HG02623 (cell line): Measurements from ENCODE around the gene LMTK2.

Source experiments
- ATAC-seq: cut with Tn5 transposase; IDR thresholded peaks from one replicate; pipeline ENCODE4 v1.9.1; 2021; ENCODE audit warnings: moderate library complexity; ENCODE audit not compliant: unreplicated experiment

Gene LMTK2

DNA sequence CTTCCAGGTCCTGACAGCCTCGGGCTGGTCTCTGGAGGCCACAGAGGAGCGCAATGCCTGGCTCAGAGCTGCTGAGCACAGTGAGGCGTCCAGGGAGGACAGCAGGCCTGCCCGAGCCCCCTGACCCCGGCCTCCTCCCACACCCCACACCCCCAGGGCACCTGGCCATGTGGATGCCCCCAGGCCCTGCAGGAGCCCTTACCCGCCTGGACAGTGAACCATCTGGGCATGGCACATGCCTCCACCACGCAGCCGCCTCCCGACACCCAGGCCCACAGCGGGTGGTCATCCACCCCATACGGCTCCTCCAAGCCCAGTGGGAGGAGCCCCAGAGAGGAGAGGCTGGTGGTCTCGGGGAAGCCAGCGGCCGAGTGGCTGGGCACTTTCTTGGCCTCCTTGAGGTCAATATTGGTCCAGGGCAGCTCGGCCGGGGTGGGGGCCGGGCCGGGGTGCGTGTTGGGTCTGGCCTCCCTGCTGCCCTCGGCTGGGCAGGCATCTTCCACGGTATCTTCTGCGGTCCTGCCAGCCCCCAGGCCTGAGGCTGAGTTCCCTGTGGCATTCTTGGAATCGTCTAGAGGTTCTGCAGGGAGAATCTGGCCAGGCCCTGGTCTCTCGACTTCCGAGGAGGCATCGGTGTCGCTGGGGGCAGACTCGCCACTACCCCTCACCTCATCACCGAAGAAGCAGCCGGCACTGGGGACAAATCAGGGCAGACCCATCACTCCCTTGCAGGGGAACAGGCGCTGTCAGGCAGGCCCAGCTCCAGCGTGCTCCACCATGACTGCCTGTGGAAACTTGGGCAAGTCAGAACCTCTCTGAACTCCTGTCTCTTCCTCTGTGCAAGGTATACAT, 126.8 kb downstream of the LMTK2 start:
- ATAC-seq, result no peak

DNA sequence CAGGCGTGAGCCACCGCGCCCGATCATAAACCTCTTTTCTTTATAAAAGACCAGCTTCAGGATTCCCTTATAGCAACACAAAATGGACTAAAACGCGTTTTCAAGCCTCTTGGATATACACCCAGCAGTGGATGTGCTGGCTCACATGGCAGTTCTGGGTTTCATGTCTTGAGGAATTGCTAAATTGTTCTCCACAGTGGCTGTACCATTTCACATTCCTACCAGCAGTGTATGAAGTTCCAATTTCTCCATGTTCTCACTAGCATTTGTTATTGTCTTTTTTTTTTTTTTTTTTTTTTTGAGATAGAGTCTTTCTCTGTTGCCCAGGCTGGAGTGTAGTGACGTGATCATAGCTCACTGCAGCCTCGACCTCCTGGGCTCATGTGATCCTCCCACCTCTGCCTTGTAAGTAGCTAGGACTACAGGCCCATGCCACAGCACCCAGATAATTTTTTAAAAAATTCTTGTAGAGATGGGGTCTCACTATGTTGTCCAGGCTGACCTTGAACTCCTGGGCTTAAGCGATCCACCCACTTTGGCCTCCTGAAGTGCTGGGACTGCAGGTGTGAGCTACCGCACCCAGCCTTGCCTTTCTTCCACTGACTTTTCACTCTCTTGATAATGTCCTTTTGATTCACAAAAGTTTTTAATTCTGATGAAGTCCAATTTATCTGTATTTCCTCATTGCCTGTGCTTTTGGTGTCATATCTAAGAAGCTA, 127.9 kb downstream of the LMTK2 start:
- no peak for ATAC-seq

DNA sequence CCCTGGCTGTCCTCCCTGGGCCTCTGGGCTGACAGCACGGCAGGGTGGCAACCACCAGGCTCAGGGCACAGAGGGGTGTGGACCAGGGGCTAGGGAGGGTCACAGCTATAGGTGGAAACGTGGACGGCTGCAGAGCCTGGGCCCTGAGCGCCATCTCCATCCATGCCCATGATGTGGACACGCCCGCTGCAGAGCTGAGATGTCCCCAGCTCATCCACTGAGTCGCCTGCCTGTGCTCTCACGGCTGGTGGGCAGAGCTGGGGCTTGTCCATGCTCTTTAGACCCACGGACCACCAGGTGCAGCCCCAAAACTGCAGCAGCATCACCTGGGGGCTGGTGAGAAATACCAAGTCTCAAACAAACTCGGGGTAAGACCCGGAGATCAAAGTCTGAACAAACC, 129.2 kb downstream of the LMTK2 start:
- ATAC-seq, result no peak

DNA sequence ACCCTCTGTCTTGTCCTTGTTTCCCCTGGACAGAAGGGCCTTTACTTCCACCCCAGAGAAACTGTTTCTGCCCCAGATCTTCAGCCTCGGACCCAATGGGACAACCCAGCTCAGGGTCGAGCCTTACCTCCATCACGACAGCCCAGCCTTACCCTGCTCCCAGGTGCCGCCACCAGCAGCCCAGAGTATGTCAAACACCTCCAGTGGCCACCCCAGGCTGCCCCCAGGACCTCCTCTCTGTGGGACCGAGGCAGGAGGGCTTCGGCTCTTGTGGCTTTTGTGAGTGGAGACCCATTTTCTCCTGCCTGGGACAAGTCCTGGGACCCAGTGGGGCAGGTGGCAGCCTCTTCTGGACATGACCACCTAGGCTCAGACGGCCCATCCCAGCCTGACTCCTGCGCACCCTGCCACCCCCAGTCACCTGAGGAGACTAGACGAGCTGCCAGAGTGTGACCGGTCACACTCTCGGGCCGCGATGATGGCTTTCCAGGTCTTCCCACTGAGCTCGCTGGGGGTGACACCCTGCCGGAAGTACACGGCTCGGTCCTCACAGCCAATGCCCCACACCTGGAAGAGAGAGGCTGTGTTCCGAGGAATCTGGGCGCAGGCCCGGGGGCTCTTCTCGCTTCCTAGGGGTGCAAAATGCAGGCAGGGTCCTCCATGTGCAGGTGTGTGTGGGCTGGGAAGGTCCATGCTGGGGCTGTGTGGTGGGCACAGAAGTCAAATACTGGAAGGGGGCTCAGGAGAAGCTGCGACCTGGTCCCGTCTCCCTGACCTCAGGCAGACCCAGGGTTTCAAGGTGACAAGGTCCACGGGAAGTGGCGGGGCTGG, 129.9 kb downstream of the LMTK2 start:
- no peak for ATAC-seq

DNA sequence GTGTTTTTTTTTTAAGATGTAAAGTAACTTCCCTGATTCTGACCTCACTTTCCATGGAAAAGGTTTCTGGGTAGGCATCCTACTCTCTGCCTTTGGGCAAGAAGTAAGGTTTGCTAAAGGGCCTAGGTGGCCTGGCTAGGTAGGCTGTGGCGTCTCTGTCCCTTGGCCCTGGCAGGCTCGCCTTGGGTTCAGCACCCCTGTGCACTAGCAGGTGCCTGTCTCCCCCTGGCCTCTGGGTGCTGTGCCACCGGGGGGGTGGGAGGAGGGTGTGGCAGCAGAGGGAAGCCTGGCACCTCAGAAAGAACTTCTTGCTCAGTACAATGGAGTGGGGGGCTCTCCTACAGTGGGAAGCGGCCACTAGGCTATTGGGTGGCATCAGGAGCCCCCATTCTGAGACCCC, 131.4 kb downstream of the LMTK2 start:
- no peak for ATAC-seq

DNA sequence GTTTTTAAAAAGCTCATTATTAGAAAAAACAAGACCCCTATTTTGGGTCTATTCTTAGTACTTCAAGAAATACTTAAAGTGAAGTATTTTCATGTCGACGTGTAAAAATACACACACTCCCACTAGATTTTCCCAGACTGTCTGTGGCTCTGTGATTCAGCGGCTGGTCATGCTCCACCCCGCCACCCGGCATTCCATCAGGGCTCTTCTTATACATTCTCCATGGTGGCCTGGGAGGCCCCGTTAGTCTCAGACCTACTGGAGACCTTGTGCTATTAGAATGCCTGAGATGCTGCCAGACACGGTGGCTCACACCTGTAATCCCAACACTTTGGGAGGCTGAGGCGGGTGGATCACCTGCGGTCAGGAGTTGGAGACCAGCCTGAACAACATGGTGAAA, 132.3 kb downstream of the LMTK2 start:
- no peak for ATAC-seq

DNA sequence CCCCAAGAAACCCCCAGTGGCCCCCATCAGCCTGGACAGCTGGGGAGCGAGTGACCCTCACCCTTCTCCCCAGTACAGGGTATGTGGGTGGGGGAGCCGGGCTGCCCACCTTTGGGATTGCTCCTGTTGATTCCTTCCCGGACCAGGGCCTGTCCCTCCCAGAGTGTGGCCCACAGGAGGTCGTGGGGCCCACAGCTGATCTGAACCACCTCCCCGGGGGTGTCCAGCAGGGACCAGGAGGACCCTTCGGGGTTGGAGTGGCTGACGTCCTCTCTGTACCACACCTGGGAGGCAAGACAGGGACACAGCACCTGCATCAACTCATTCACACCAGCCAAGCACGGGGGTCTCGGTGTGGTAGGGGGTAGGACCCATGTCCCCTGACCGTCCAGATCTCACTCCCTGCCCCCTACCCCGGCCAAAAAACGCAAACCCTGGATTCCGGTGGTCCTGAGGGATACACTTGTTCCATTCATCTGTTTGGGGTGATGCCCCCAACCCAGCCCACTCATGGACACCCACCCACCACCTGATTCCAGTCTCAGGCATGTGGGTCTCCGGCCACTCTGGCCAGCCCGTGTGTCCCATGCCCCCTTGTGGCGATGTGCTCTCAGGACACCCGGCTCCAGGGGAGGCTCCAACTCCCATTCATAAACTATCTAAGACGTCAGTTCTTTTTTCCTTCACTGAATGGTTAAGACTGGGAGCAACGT, 134.5 kb downstream of the LMTK2 start:
- ATAC-seq, result no peak

DNA sequence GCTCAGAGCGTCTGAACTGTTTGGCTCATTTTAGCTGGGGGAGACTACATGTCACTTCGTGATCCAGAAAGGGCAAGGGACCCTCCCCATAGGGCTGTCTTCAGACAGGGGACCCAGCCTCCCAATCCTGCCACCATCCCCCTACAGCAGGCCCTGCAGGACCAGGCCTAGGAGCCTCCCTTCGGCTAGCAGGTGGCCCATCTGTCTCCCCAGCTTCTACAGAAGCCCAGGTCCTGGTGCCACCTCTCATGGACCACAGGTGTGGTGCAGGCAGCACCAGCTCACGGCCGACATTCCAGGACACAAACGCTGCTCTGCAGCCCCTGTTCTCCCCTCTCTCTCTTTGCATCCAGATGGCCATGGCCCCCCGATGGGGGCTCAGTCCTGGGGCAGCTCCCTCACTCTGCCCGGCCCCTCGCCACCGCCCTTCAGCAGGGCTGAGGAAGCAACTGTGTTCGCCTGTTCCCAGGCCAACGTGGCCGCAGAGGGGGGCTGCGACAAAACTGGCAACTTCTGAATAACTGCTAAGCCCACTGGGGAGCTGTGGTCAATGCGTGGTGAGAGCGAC, 135.1 kb downstream of the LMTK2 start:
- no peak for ATAC-seq

DNA sequence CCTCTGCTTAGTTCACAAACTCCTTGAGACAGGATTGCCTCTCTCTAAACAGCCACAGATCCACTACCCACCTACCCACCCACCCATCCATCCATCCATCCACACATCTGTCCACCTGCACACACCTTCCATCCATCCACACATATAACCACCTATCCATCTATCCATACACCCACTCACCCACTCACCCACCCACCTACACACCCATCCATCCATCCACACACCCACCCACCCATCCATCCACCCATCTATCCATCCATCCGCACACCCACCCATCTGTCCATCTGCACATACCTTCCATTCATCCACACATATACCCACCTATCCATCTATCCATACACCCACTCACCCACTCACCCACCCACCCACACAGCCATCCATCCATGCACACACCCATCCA, 135.7 kb downstream of the LMTK2 start:
- no peak for ATAC-seq

DNA sequence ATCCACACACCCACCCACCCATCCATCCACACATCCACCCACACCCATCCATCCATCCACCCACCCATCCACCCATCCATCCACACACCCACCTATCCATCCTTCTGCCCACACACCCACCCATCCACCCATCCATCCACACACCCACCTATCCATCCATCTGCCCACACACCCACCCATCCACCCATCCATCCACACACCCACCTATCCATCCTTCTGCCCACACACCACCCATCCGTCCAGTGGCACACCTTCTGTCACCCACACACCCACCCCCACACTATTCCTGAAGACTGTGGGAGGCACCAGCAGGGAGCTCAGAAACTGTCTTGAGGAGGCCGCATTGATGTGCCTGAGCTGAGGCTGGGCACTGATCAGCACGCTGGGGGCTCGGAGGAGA, 136.3 kb downstream of the LMTK2 start:
- no peak for ATAC-seq

DNA sequence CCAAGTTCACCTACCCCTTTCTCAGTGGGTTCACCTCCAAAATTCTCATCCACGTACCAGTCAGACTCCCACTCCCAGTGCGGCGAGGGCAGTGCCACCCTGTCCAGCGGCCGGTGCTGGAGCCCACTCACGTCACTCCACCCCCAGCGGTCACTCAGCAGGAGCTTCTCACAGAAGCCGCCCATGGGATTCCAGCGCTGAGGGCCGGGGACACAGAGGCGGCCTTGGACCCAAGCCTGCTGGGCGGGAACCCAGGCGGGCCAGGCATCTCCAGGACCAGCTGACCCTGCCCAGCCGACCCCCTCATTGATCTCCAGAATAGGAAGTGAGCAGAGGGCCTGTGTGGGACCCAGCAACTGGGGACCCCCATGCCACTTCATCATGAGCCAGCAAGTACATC, 138.2 kb downstream of the LMTK2 start:
- ATAC-seq, result no peak

DNA sequence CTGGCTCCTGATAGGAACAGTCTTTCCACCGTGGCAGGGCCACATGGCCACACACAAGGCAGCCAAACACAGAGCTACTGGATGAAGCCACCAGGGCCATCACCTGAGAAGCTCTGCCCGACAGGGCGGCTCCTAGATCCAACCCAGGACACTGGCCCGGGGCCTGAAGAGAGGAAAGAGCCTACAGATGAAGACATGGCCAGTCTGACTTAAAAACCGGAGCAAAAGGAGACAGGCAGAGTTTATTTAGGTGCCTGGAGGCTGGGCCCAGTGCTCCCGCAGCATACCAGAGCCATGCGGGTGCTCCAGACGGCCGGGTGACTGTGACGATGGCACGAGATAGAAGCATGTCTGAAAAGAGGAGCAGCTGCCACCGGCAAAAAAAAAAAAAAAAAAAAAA, 141.5 kb downstream of the LMTK2 start:
- no peak for ATAC-seq

DNA sequence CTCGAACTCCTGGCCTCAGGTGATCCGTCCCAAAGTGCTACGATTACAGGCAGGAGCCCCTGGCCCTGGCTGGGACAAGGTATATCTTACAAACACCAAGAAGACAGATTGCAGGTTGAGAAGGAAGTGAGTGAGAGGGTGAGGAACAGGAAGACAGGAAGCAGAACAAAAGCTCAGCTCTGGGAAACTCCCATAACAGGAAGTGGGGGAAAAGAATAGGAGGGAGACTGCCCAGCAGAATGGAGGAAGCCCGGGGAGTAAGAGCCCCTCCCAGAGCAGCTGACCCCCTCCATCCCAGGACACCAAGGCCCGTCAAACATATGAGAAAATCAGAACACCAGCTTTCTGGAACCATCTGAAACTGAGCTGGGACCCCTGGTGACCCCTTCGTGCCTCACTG, 142.4 kb downstream of the LMTK2 start:
- ATAC-seq, result no peak

DNA sequence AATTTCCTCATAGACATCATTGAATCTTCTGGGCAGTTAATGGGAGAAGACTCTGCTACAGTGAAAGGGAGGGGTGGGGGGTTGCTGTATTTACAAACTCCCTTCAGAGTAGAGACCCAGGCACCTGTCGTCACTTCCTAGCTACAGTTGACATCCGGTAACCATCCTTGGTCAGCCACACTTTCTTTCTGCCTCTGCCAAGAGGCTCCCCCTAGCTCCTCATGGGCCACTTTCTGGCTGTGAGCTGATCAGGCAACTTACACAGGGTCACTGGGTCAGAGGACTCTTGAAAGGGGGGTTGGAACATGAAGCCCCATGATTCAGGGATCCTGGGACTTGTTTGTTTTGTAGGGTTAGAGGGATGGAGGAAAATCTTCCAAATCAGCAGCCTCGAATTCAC, 144.1 kb downstream of the LMTK2 start:
- ATAC-seq, result no peak

DNA sequence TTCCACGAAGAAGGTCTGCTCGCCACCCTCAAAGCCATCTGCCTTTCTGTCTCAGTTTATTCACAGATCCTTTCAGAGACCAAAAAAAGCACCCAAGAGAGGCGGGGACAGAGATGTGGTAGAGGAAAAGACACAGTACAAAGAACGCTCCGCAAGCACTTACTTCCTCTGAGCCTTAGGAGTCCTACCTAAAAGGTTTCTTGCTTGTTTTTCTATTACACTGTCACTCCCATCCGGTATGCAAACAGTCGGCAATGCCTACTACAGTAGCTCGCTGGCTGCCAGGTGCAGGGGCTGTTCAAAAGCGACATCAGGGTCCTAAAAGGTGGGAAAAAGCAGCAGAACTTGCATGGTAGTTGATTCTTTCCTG, 144.6 kb downstream of the LMTK2 start:
- peak; percentile 27 for ATAC-seq

DNA sequence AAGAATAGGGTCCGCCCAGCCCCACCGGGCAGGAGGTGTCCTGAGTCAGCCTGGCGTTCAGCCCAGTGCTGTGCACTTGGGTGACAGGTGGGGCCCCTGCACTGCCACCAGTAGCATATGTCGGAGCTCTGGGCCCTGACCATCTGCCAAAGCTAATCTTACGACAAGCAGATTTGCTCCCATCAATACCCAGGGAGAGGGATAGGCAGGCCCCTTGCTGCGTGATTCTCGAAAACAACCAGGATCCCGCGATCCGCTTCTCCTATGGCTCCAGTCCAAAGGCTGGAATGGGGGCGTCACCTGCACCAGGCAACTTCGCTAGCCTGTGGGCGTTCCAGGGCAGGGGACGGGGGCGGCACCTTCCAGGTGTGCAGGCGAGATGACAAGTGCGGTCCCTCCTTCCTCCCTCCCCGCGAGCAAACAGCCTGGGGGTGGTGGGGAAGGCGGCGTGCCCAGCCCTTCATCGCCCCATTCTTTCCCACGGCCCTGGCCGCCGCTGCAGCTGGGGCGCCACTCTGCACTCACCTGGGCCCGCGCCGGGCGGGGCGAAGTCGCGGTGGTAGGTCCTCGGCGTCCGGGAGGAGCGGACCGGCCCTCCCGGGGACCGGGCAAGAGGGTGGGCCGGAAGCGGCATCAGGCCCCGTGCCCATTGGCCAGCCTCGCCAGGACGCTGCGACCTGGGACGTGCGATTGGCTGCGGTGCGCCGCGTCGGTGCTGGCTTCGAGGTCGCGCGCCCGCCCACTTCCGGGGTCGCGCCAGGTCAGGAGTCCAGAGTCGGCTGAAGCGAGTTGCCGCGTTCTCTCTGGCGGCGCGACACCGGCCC, 145.2 kb downstream of the LMTK2 start, which contains the start of gene TECPR1:
Gene TECPR1, minus strand, starts transcription at position 632 of the 824 bp plus-strand sequence. CDS start 6,086 bp downstream, outside the sequence.
- peak; percentile 97 for ATAC-seq

DNA sequence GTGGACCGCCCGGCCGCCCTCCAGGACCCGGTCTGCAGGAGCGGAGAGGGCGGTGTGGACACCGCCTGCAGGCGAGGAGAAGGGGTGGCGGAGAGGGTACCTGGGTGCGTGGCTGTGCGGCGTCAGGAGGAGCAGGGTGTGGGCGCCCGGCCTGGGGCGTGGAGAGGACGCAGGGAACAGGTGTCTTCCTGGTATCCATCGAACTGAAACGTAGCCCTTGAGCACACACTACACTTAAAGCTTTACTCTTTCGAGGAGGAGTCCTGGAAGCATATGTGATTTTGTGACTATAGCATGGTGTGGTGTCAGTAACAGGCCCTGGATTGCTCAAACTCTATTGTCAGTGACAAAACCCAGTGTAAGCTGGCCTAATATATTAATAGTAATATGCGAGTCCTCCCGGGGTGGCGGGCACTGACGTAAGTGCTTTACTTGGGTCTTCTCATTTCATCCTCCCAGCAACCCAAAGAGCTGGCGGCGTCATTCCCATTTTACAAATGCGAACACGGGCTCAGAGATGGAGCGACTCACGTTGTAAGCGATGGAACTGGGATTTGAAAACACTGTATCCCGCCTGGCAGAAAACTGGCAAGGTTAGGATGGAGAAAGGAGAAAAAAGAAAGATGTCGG, 145.9 kb downstream of the LMTK2 start:
- ATAC-seq, result peak; percentile 26

DNA sequence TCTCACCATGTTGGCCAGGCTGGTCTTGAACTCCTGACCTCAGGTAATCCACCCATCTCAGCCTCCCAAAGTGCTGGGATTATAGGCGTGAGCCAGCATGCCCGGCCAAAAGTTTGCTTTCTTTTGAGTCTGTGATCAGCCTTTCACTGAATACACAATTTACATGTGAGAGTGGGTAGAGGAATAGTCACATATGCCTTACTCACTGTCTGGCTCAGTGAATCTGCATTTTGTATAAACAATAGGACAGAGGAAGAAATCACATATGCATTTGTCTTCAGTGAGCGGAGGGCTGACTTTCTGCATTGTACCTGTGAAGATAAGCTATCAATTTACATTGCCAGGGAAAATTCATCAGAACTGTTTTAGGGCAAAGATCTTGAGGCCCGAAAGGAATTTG, 147.9 kb downstream of the LMTK2 start:
- no peak for ATAC-seq

DNA sequence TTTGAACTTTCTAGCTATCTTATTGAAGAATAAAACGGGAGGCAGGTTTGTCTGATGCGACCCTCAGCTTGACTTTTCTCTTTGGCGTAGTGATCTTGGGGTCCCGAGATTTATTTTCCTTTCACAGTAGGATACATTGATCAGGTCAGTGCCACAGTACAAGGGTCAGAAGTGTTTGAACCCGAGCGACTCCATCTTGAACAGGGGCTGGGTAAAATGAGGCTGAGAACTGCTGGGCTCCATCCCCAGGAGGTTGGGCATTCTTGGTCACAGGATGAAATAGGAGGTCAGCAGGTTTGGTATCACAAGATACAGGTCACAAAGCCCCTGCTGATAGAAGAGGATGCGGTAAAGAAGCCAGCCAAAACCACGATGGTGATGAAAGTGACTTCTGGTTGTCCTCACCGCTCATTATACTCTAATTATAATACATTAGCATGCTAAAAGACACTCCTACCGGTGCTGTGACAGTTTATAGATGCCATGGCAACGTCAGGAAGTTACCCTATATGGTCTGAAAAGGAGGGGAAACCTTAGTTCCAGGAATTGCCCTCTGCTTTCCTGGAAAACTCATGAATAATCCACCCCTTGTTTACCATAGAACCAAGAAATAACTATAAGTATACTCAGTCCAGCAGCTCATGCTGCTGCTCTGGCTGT, 148.4 kb downstream of the LMTK2 start:
- ATAC-seq, result no peak
